GM19043 (cell line): ENCODE measurements around the gene EZH2.

Experiments
- ATAC-seq: cut with Tn5 transposase; IDR thresholded peaks from one replicate; pipeline ENCODE4 v1.9.1; 2021; ENCODE audit warnings: low read depth; ENCODE audit not compliant: unreplicated experiment

EZH2 gene

GRCh38 chr7:148903504-148903903, 19.4 kb upstream of the EZH2 start:
- no peak for ATAC-seq

- no peak for ATAC-seq
Observed at GRCh38 chr7:148901178-148901577, 17.1 kb upstream of the EZH2 start.

GRCh38 chr7:148898845-148899484, 14.9 kb upstream of the EZH2 start:
- ATAC-seq = no peak

- no peak for ATAC-seq
Observed at GRCh38 chr7:148894591-148894990, 10.5 kb upstream of the EZH2 start.

- no peak for ATAC-seq
Observed at GRCh38 chr7:148893071-148893470, 9.0 kb upstream of the EZH2 start.

GRCh38 chr7:148888300-148888699, 4.2 kb upstream of the EZH2 start:
- no peak for ATAC-seq

- no peak for ATAC-seq
Observed at GRCh38 chr7:148886844-148887243, 2.8 kb upstream of the EZH2 start.

GRCh38 chr7:148884299-148885022, 370 bp upstream of the EZH2 start:
- peak; percentile 88 for ATAC-seq

- peak; percentile 9 for ATAC-seq
Observed at GRCh38 chr7:148883266-148884048, 634 bp downstream of the EZH2 start.

- ATAC-seq = no peak
Observed at GRCh38 chr7:148882841-148883265, 1.2 kb downstream of the EZH2 start.

GRCh38 chr7:148882192-148882591, 1.9 kb downstream of the EZH2 start:
- ATAC-seq = no peak

- ATAC-seq = no peak
Observed at GRCh38 chr7:148878317-148878716, 5.8 kb downstream of the EZH2 start.

- no peak for ATAC-seq
Observed at GRCh38 chr7:148877517-148877916, 6.6 kb downstream of the EZH2 start.

- ATAC-seq = no peak
Observed at GRCh38 chr7:148872188-148872587, 11.9 kb downstream of the EZH2 start.

GRCh38 chr7:148871551-148871950, 12.5 kb downstream of the EZH2 start:
- no peak for ATAC-seq

- no peak for ATAC-seq
Observed at GRCh38 chr7:148871030-148871429, 13.1 kb downstream of the EZH2 start.

GRCh38 chr7:148868378-148868674, 15.8 kb downstream of the EZH2 start:
- ATAC-seq = no peak

GRCh38 chr7:148867596-148868377, 16.3 kb downstream of the EZH2 start:
- no peak for ATAC-seq

- no peak for ATAC-seq
Observed at GRCh38 chr7:148866362-148866761, 17.7 kb downstream of the EZH2 start.

- no peak for ATAC-seq
Observed at GRCh38 chr7:148865283-148865682, 18.8 kb downstream of the EZH2 start.

- ATAC-seq = no peak
Observed at GRCh38 chr7:148863324-148863723, 20.8 kb downstream of the EZH2 start.
